Measurements from ENCODE around the gene USP1.

The USP1 gene, protein sequence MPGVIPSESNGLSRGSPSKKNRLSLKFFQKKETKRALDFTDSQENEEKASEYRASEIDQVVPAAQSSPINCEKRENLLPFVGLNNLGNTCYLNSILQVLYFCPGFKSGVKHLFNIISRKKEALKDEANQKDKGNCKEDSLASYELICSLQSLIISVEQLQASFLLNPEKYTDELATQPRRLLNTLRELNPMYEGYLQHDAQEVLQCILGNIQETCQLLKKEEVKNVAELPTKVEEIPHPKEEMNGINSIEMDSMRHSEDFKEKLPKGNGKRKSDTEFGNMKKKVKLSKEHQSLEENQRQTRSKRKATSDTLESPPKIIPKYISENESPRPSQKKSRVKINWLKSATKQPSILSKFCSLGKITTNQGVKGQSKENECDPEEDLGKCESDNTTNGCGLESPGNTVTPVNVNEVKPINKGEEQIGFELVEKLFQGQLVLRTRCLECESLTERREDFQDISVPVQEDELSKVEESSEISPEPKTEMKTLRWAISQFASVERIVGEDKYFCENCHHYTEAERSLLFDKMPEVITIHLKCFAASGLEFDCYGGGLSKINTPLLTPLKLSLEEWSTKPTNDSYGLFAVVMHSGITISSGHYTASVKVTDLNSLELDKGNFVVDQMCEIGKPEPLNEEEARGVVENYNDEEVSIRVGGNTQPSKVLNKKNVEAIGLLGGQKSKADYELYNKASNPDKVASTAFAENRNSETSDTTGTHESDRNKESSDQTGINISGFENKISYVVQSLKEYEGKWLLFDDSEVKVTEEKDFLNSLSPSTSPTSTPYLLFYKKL

GRCh38 chr1:62436466-62437272, at the start of gene USP1:
USP1 (plus strand) TSS chr1:62437049; CDS start chr1:62439868, 2,819 bp downstream.
- peak; percentile 83 for DNase-seq

DNA sequence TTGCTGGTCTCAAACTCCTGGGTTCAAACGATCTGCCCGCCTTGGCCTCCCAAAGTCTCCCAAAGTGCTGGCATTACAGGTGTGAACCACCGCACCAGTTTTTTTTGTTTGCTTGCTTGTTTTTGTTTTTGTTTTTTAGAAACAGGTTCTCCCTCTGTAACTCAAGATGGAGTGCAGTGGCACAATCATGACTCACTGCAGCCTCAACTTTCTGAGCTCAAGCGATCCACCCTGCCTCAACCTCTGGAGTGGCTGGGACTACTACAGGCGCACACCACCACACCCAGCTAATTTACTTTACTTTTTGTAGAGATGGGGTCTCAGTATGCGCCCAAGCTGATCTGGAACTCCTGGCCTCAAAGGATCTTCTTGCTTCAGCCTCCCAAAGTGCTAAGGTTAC, 47.3 kb upstream of the USP1 start:
- DNase-seq: no peak

- DNase-seq: no peak
Observed at GRCh38 chr1:62390071-62390470, 46.8 kb upstream of the USP1 start.

- DNase-seq: no peak
Observed at GRCh38 chr1:62391369-62391971, 45.4 kb upstream of the USP1 start.

DNA sequence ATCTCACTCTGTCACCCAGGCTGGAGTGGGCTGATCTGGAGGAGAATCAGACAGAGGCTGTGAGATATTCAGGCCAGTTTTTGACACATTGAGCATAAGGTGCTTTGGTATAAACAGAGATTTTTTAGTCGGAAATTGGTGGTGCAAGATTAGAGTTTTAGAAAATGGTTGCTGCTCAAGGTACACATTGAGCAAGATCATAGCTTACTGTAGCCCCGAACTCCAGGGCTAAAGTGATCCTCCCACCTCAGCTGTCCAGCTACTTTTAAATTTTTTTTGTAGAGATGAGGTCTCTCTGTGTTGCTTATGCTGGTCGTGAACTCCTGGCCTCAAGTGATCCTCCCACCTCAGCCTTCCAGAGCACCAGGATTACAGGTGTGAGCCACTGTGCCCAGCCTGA, 43.9 kb upstream of the USP1 start:
- no peak for DNase-seq

DNA sequence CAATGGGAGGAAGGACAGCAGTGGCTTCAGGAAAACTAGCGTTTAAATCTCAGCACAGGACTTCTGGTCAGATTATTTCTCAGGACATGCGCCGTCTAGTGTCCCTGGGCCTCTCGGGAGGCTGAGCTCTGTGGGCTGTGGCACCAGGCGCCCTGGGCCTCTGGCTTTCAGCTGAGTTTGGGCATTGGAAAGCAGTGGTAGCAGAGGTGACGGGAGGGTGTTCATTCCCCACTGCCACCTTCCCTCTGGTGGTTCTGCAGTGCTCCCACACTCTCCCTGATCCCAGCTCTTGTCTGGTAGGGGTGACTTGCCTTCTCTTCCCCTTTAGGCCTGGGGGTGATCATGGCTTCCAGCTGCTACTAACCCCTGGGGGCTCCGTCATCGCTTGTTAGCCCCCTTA, 42.2 kb upstream of the USP1 start:
- DNase-seq: no peak

- no peak for DNase-seq
Observed at GRCh38 chr1:62395291-62395690, 41.6 kb upstream of the USP1 start.

DNA sequence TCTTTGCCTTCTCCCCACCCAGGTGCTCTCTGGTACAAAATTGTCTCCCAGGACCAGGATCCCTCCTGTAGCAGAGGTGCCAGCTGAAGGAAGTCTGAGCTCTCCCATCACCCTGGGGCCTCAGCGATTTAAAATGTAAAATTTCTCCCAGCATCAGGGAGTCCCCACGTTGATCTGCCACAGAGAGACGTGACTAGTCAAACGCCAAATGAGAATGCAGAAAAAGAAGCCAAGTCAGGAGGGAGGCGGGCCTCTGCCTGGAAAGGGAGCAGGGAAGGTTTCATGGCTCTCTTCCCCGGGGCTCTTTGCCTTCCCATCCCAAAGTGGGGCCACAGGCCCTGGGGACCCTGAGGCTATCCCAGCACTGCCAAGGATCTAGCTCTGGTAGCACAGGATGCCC, 40.0 kb upstream of the USP1 start:
- DNase-seq: no peak

GRCh38 chr1:62397301-62397700, 39.5 kb upstream of the USP1 start:
- no peak for DNase-seq

DNA sequence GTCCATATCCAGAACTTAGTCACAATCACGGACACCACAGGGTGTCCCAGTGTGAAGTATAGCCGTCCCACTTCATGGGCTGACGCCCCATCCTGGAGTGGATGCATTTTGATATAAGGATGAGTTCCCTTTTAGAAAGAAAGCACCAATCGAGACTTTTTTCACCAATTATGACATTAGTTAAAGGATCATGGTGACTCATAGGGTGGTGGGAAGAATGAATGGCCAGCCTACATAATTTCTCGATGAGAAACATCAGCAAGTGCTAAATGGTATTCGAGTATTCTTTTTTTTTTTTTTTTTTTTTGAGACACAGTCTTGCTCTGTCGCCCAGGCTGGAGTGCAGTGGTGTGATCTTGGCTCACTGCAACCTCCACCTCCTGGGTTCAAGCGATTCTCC, 38.5 kb upstream of the USP1 start:
- DNase-seq: no peak

DNA sequence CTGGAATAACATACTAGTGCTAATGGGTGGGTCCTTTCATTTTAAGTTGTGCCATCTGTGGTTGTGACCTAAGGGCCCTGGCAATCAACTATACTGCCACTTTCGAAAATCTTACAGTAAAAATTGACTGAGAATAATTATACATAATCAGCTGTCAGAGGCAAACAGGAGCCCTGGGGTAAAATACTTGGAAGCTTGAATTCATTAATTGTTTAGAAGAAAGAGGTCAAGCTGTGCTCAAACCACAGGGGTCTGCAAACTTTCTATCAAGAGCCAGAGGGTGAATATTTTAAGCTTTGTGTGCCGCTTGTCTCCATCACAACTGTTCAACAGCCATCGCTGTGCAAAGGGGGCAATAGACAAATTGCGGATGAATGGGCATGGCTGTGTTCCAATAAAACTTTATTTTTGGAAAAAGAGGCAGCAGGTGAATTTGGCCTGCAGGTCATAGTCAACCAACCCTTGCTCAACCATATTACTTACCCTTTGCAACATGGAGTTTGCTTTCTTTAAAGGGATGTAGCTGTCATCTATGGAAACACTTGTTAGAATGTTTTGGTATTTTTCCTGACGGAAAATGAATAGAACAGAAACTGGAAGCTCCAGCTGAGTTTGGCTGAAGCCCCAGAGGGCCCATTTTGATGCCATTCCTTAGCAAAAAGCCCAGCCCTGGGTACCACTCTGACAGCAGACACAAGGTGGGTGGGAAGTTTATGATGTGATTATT, 35.7 kb upstream of the USP1 start:
- no peak for DNase-seq

DNA sequence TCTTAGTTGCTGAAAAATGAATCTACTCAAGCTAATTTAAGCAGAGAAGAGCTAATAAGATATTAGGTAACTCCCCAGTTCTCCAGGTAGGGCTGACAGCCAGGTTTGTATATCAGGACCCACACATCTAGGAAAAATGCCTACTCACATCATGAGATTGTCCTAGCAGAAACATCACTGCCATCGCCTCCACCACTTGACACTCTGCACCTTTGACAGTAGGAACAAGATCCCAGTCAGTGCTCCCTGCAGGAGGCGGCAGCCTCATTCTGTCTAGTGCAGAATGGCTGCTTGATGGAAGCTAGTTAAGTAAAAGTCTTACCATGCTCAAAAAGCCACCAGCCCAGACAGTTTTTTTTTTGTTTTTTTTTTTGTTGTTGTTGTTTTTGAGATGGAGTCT, 31.6 kb upstream of the USP1 start:
- no peak for DNase-seq

DNA sequence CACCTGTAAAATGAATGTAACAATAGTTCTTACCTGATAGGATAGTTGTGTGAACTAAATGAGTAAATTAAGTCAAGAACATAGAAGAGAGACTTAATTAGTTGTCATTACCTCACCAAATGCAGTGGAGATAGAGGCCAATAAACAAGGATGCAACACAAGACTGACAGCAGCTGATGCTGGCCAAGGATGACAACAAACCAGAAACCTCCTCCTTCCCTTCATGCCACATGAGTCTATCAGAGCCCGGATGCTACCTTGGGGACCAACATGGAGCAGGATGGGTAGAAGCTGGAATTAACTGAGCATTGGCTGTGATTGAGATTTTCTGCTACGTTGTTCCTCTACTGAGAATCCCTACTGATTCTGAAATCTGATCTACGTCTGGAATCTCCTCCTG, 30.3 kb upstream of the USP1 start:
- DNase-seq: no peak

GRCh38 chr1:62407398-62408009, 29.3 kb upstream of the USP1 start:
- DNase-seq: no peak

DNA sequence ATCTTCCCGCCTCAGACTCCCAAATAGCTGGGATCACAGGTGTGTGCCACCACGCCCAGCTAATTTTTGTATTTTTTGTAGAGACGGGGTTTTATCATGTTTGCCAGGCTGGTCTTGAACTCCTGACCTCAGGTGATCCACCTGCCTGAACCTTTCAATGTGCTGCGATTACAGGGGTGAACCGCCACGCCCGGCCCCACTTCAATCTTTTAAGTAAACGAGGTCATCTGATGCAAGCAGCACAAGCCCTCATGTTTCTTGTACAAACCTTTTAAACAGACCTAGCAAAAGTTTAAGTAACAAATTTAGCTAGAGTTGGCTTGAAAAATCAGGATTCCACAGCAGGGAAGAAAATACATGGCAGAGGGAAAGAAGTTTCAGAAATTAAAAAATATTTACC, 21.2 kb upstream of the USP1 start:
- DNase-seq: no peak

DNA sequence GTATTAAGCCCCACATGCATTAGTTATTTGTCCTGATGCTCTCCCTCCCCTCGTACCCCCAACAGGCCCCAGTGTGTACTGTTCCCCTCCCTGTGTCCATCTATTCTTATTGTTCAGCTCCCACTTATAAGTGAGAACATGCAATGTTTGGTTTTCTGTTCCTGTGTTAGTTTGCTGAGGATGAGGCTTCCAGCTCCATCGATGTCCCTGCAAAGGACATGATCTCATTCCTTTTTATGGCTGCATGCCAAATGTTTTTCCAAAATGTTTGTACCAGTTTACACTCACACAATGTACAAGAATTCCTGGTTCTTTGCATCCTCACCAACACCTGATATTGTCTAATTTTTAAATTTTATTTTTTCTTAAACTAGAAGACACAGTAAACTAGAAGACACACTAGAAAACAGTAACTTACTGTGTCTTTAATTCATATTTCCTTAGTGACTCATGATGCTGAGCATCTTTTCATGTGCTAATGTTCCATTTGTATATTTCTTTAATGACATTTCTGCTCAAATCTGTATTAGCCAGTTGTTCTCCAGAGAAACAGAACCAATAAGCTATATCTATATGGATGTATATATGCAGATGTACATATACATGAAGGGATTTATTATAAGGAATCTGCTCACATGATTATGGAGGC, 19.4 kb upstream of the USP1 start:
- no peak for DNase-seq

DNA sequence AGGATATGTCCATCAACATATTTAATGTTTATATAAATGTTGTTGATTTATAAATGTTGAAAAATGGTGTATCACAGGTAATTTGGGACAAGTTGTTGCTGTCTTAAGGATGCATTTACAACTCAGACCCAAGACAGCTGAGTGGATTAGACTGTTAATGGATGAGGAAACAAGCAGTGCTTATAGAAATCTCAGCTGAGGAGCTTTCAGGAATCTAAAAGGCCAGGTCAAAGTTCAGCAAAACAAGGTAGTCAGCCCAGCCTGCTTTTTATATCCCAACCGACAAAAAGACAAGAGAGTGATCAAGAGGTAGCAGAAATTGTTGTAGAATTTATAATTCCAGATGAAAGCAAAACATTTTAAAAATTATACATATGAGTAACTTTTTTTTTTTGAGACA, 16.6 kb upstream of the USP1 start:
- DNase-seq: no peak

GRCh38 chr1:62423580-62424242, 13.1 kb upstream of the USP1 start:
- DNase-seq: no peak

DNA sequence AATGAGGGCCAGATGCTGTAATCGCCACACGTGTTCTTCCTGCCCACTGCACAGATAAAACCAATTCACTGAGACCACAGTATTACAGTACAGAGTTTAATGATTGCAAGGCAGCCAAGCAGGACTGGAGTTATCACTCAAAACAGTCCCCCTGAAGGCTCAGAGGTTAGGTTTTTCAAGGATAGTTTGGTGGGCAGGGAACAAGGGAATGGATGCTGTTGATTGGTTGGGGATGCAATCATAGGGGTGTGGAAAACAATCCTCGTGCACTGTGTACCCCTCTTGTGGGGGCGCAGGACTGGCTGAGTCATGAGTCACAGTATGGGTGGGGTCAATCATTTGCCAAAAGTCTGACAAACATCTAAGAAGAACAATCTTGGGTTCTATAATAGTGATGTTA, 12.4 kb upstream of the USP1 start:
- no peak for DNase-seq

DNA sequence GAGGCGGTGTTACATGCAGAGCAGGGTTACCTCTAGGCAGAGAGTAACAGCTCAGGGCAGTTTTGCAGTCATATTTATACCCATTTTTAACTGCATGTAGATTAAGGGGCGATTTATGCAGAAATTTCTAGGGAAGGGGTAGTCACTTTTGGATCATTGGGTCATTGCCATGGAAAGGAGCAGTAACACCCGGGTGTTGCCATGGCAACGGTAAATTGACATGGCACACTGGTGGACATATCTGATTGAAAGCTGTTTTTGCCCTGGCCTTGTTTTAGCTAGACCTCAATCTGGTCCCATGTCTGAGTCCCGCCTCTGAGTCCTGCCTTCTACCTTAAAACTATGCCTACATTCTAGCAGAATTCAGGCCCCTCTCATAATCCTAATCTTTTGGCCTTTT, 11.8 kb upstream of the USP1 start:
- no peak for DNase-seq

DNA sequence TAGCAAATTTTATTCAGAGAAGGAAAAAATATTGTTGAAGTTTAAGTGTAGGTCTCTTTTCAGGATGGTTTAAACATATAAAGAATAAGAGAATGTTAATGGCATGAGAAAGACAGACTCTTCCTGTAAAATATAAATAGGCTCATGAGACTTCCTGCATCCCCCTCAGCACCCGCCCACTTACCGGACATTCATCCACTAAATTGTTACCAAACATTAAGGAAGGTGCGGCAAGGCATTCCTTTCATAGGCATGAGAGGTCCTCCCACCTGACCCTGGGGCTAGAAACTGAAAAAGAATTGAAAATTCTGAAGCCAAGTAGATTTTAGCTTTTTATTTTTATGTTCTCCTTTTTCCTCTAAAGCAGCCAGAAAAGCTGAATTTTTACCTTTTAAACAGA, 10.6 kb upstream of the USP1 start:
- no peak for DNase-seq
